OCI-LY3 (cell line): ENCODE results near the gene TF.

Experiments
- H2AFZ ChIP-seq: fragments of 200-600, 300-600 bp; shearing (Covaris generic); 2 replicates; pipeline ENCODE4 v1.6.0; 2014; ENCODE audit warnings: antibody characterized with exemption, low read depth, low read length
- H3K27ac ChIP-seq: fragments of 200-600, 300-600 bp; sonication (generic); 2 replicates; pipeline ENCODE4 v1.5.1; 2014; ENCODE audit warnings: mild to moderate bottlenecking, low read length, moderate library complexity, mixed read lengths
- H3K27me3 ChIP-seq: fragments of 200-600, 300-600 bp; sonication (generic); 2 replicates; pipeline ENCODE4 v1.6.1; 2014; ENCODE audit warnings: low read depth, low read length, mixed read lengths
- H3K36me3 ChIP-seq: fragments of 200-600, 300-600 bp; sonication (generic); replicated peaks from 2 replicates; pipeline ENCODE3; 2014; ENCODE audit warnings: low read depth, low read length, mixed read lengths
- H3K4me1 ChIP-seq: fragments of 300-600, 200-600 bp; sonication (generic); 2 replicates; pipeline ENCODE4 v1.6.1; 2014; ENCODE audit warnings: low read length, mixed read lengths
- H3K4me2 ChIP-seq: fragments of 200-600, 300-600 bp; sonication (generic); 2 replicates; pipeline ENCODE4 v1.6.1; 2014; ENCODE audit warnings: low read length, mixed read lengths
- H3K4me3 ChIP-seq: fragments of 300-600, 200-600 bp; sonication (generic); 2 replicates; pipeline ENCODE4 v1.5.1; 2014; ENCODE audit warnings: antibody characterized with exemption, mild to moderate bottlenecking, low read length, moderate library complexity
- H3K79me2 ChIP-seq: fragments of 300-600, 200-600 bp; shearing (Covaris generic); 2 replicates; pipeline ENCODE4 v1.6.1; 2014; ENCODE audit warnings: mild to moderate bottlenecking, low read length, mixed read lengths
- H3K9ac ChIP-seq: fragments of 300-600, 200-600 bp; shearing (Covaris generic); 2 replicates; pipeline ENCODE4 v1.6.0; 2014; ENCODE audit warnings: mild to moderate bottlenecking, low read length, moderate library complexity
- H3K9me3 ChIP-seq: fragments of 200-600, 300-600 bp; shearing (Covaris generic); 2 replicates; pipeline ENCODE4 v1.6.1; 2014; ENCODE audit warnings: low read length, mixed read lengths; ENCODE audit not compliant: insufficient read depth
- H4K20me1 ChIP-seq: fragments of 200-600, 300-600 bp; sonication (generic); 2 replicates; pipeline ENCODE4 v1.6.1; 2016; ENCODE audit warnings: low read length, mixed read lengths; ENCODE audit not compliant: insufficient read depth
- EZH2phosphoT487 ChIP-seq: fragments of 200-600 bp; shearing (Covaris generic); IDR thresholded peaks from 2 replicates; pipeline ENCODE4 v1.6.1; 2018; ENCODE audit warnings: antibody characterized with exemption, mixed run types, low read depth
- TF ChIP-seq, protein P1 (sequence below): fragments of 200-600, 300-600 bp; sonication (generic); IDR thresholded peaks from 2 replicates; pipeline ENCODE4 v1.5.1; 2014; ENCODE audit warnings: antibody characterized with exemption, low read length, low read depth

Gene TF

DNA sequence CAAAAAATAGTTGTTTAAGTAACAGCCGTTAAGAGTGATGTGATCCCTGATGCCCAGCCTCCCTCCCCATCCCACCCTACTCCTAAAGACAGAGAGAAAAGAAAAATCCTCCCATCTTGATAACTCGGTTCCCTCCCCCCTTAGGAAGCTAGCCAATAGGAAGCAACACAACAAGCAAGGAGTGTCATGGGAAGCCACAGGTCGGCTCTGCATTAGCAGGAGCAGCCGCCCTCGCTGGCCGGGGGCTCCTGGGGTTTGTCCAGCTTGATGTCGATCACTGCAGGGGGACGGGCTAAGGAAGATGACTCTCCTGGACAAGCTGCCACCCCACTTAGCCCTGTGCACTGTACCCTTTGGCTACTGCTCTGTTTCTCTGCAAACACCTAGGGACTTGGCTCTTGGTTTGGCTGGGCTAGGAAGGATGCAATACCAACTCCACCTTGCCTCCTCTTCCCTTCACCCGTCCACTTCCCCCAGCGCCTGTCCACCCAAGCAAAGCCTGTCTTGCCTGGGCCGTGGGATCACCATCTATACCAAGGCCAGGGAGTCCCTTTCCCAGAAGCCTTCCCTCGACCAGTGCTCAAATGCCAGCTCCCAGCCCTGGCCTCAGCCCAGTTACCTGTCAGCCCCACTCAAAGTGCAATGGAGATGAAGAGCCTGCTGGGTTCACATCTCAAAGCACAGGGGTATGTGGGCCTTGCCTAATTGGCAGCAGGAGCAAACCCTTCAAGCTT is 82.5 kb downstream of the TF start:
- Histone ChIP-seq H4K20me1 (no peaks in the 10 kb centered on the region), H3K36me3 (peaks cover 6% of the 10 kb centered on the region), H3K9me3 (no peaks in the 10 kb centered on the region), H3K4me1 (peaks cover 6% of the 10 kb centered on the region; the same call in 1 of the 2 replicates), H3K27me3 (no peaks in the 10 kb centered on the region), H3K4me2 (no peak overlapping the region), H3K79me2 (no peaks in the 10 kb centered on the region), H3K9ac (no peak overlapping the region), H2AFZ (no peak overlapping the region), H3K27ac (no peak overlapping the region), H3K4me3 (no peak overlapping the region)
- TF ChIP-seq, protein P1, sequence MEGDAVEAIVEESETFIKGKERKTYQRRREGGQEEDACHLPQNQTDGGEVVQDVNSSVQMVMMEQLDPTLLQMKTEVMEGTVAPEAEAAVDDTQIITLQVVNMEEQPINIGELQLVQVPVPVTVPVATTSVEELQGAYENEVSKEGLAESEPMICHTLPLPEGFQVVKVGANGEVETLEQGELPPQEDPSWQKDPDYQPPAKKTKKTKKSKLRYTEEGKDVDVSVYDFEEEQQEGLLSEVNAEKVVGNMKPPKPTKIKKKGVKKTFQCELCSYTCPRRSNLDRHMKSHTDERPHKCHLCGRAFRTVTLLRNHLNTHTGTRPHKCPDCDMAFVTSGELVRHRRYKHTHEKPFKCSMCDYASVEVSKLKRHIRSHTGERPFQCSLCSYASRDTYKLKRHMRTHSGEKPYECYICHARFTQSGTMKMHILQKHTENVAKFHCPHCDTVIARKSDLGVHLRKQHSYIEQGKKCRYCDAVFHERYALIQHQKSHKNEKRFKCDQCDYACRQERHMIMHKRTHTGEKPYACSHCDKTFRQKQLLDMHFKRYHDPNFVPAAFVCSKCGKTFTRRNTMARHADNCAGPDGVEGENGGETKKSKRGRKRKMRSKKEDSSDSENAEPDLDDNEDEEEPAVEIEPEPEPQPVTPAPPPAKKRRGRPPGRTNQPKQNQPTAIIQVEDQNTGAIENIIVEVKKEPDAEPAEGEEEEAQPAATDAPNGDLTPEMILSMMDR = no peak
- no peak for TF ChIP-seq EZH2phosphoT487

DNA sequence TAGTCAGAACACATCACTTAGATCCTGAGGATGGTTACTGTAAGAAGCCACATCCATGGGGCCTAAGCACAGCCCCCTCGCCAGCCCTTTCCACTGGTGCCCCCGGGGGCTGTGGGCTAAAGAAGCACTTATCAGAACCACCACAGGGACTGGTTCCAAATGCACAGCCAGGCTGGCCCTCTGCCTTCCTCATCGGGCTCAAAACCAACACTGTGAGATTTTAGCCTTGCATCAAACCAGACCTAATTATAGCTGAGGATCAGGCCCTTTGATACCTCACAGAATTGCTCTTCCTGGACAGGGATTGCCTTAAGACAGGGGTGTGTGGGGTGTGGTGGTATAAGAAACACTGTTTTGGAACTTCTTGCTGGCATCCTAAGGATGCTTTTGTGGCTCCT is 83.1 kb downstream of the TF start:
- Histone ChIP-seq H3K4me3 (no peak overlapping the region), H2AFZ (no peak overlapping the region), H3K4me2 (no peak overlapping the region), H3K9me3 (no peaks in the 10 kb centered on the region), H3K27ac (no peak overlapping the region), H4K20me1 (no peaks in the 10 kb centered on the region), H3K79me2 (no peaks in the 10 kb centered on the region), H3K27me3 (no peaks in the 10 kb centered on the region), H3K9ac (no peak overlapping the region), H3K36me3 (peaks cover under 1% of the 10 kb centered on the region), H3K4me1 (peaks cover 6% of the 10 kb centered on the region; the same call in 1 of the 2 replicates)
- TF ChIP-seq, protein P1 = no peak
- no peak for TF ChIP-seq EZH2phosphoT487

- Histone ChIP-seq H3K27me3 (no peaks in the 10 kb centered on the region), H4K20me1 (no peaks in the 10 kb centered on the region), H3K9ac (no peak overlapping the region), H3K79me2 (no peaks in the 10 kb centered on the region), H3K4me3 (no peak overlapping the region), H3K27ac (no peak overlapping the region), H3K36me3 (no peaks in the 10 kb centered on the region), H3K9me3 (no peaks in the 10 kb centered on the region), H3K4me2 (no peak overlapping the region), H2AFZ (no peak overlapping the region), H3K4me1 (peaks cover 6% of the 10 kb centered on the region; the same call in 1 of the 2 replicates)
- TF ChIP-seq EZH2phosphoT487 = no peak
- TF ChIP-seq, protein P1 = no peak
Measured at GRCh38 chr3:133830071-133830470, 83.9 kb downstream of the TF start.

DNA sequence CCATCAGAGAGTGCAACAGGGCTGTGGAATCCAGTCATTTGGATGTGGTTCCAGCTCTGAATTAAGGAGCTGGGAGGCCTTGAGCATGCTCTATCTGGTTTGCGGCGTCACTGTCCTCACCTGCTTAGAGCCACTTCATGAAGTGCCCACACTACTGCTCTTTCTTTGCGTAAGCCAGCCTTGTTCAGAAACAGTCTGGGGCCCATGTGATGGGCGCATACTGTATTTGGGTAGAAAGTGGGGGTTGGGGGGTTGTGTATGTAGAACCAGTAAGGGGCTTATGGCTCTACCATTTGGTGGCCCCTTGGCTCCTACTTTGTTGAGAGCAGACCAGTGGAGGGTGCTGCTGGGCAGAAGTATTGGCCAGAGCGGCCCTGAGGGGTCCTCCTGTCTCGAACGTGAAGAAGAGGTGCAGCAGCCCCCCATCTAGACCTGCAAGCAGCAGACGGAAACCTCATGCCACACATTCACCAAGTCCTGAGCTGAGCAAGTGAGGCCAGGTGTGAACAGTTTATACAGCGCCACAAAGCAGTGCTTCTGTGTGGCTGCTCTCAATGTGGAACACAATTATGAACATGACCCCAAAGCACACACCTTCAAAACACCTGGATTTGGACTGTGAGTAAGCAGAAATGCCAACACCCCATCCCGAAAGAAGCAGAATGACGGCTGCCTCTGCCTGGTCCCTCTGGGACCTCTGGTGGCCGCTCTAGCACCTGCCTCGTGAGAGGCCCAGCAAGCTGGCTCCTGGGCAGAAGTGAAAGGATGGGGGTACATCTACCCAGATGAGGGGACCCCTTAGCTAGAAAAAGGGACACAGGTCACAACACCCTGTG is 86.0 kb downstream of the TF start:
- Histone ChIP-seq H3K79me2 (no peaks in the 10 kb centered on the region), H3K9me3 (no peaks in the 10 kb centered on the region), H3K9ac (no peak overlapping the region), H3K4me1 (peaks cover 6% of the 10 kb centered on the region; the same call in 1 of the 2 replicates), H3K27me3 (no peaks in the 10 kb centered on the region), H3K4me2 (peak overlapping the region; percentile 23; the same call in 1 of the 2 replicates), H4K20me1 (no peaks in the 10 kb centered on the region), H2AFZ (no peak overlapping the region), H3K36me3 (no peaks in the 10 kb centered on the region), H3K27ac (no peak overlapping the region), H3K4me3 (no peak overlapping the region)
- no peak for TF ChIP-seq EZH2phosphoT487
- TF ChIP-seq, protein P1 = peak; percentile 31
